HG02623 (cell line): ENCODE data around the gene RTKN2.

Experiments used
- ATAC-seq: cut with Tn5 transposase; IDR thresholded peaks from one replicate; pipeline ENCODE4 v1.9.1; 2021; ENCODE audit warnings: moderate library complexity; ENCODE audit not compliant: unreplicated experiment

RTKN2 gene

GRCh38 chr10:62231371-62231770 lies 37.3 kb downstream of the RTKN2 start:
- ATAC-seq: no peak

- ATAC-seq: no peak
Observed at GRCh38 chr10:62230344-62231121, 38.1 kb downstream of the RTKN2 start.

GRCh38 chr10:62225362-62225761 lies 43.3 kb downstream of the RTKN2 start:
- no peak for ATAC-seq

DNA sequence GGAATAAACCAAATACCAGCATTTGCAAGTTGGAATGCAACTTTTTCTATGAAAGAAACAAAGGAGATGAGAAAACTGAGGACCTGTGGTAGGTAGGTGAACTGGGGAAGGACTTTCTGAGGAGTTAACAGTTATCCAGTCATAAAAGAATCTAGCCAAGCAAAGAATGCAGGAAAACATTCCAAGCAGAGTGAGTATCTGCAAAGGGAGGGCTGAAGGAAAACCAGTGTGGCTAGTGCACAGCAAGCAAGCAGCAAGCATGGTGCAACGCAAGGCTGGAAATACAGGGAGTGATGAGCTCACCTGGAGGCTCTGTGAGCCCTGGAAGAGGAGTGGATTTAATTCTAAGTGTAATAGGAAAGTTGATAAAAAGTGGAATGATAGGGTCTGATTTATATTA lies 44.0 kb downstream of the RTKN2 start:
- ATAC-seq: no peak

DNA sequence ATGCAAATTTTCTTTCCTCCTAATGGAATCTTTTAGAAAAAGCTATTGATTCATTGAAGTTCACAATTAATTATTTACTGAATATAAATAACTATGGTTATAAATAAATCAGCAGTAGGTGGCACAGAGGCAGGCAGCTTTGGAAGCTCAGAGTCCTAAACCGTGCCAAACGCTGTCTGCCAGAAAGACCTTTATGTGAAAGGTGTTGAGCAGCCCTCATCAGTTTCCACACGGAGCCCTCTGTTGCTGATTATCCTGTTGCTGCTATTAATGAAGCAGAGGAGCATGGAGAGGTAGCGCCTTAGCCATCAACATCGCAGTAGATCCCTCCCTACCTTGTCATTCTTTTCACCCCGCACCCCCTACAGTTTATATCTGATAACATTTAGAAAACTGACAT lies 51.0 kb downstream of the RTKN2 start:
- no peak for ATAC-seq

GRCh38 chr10:62214364-62214874 lies 54.2 kb downstream of the RTKN2 start:
- ATAC-seq: no peak

DNA sequence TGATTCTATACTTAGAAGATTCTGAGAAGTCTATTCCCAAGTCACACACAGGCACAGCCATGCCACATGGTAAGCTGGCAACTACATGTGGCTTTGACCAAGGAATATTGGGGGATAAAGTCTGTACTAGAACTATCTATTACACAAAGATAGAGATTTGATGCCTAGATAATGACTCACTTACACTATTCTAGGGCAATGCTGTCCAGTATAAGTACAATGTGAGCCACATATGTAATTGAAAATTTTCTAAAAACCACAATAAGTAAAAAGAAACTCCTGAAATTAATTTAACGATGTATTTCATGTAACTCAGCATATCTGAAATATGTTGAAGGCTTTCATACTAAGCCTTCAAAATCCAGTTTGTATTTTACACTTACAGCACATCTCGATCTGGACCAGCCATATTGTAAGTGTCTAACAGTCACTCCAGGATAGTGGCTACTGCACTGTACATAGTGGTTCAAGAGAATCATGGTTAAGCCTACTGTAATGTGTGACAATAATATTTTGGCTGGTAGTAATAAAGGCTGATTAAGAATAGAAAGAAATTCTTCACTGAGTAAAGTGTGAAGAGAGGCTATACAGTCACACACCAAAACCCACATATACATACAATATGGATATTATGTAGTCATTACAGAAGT lies 62.8 kb downstream of the RTKN2 start:
- ATAC-seq: no peak

- ATAC-seq: peak; percentile 52
Observed at GRCh38 chr10:62199584-62199983, 69.1 kb downstream of the RTKN2 start.

DNA sequence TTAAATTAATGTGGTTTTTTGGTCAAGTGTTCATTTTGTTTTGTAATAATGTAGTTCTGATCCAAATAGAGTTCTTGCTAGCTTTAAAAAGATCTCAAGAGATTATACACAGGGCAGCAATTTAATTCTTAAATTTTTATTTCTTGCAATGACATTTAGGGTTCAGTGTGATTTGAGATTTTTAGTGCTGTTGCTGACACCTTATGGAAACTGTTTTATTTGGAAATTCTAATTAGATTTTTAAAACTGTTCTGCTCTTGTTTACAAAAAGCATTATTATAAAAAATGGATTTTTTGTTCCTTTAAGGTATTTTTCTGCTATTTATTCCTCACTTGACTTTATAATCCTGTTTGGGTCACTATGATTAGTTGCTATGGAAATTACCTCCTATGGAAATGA lies 72.1 kb downstream of the RTKN2 start:
- ATAC-seq: no peak

DNA sequence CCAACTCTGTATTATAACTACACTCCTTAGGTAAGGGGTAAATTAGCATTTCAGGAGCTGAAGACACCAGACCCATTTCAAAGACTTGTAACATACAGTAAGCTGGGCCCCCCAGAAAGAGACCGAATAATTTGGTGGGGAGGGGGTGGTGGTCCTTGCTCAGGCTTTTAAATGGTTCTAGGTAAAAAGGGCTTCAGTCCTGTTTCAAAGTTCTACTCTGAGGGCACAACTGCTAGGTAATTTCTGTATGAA lies 73.0 kb downstream of the RTKN2 start:
- no peak for ATAC-seq

GRCh38 chr10:62194924-62195674 lies 73.5 kb downstream of the RTKN2 start:
- no peak for ATAC-seq

- no peak for ATAC-seq
Observed at GRCh38 chr10:62193479-62193878, 75.2 kb downstream of the RTKN2 start.

DNA sequence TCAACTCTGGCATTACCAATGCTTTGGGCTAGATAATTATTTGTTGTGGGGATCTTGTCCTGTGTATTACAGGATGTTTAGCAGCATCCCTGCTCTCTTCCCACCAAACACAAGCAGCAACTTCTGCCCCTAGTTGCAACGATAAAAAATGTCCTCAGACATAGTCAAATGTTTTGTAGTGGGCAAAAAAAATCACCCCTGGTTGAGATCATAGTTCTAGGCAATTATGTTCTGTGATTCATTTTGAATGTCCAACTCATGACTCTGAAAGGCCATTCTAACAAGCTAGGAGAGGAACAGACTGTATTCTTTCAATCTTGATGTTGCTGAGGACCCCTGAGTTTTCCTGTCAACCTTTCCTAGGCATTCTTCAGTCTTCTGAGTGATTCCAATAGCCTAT lies 79.5 kb downstream of the RTKN2 start:
- ATAC-seq: no peak

DNA sequence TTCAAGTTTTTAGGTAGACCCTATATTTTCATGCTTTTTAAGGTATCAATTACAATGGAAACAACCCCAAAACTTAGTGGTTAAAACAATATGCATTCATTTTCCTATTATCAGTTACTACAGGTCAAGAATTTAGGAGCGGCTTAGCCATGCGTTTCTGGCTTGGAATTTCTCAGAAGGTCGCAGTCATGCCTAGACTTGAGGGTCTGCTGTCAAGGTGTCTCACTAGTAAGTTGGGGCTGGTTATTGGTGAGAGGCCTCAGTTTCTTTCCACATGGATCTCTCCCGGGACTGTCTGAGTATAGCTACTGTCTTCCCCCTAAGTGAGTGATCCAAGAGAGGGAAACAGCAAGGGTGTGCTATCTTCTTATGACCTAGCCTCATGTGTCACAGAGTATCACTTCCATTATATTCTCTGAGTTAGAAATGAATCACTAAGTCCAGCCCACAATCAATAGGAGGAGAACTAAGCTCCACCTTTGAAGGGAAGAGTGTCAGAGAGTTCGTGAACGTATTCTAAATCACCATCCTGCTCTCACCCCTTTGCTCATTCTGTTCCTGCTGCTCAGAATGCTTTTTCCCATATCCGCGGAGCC lies 80.5 kb downstream of the RTKN2 start:
- no peak for ATAC-seq

DNA sequence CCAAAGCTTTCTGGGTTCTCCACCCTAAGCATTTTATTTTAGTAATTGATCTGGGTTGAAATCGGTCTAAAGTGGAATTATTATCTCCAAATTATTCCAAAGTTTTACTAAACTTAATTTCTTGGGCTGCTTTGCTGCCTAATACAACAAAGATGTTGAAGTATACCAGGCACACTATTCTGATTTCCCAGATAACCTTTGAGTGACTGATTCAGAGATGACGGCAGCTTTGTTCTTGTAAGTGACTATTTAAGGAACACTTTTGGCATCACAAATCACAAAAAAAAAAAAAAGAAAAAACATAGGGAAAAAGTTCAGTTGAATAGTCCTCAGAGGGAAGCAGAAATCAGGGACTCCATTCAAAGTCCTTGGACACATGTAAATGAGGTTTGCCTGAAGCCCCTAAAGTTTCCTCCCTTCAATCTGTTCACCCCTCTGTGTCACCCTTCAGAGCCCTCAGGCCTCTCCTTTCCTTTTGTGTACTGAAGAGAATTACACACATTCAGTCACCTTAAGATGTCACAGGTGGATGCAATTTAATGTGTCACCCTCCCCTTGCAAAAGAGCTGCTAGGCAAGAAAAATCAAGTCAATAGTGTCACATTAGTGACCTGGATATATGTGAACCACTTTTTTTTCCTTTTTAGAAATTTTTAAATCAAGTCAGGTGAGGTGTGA lies 81.5 kb downstream of the RTKN2 start:
- no peak for ATAC-seq

DNA sequence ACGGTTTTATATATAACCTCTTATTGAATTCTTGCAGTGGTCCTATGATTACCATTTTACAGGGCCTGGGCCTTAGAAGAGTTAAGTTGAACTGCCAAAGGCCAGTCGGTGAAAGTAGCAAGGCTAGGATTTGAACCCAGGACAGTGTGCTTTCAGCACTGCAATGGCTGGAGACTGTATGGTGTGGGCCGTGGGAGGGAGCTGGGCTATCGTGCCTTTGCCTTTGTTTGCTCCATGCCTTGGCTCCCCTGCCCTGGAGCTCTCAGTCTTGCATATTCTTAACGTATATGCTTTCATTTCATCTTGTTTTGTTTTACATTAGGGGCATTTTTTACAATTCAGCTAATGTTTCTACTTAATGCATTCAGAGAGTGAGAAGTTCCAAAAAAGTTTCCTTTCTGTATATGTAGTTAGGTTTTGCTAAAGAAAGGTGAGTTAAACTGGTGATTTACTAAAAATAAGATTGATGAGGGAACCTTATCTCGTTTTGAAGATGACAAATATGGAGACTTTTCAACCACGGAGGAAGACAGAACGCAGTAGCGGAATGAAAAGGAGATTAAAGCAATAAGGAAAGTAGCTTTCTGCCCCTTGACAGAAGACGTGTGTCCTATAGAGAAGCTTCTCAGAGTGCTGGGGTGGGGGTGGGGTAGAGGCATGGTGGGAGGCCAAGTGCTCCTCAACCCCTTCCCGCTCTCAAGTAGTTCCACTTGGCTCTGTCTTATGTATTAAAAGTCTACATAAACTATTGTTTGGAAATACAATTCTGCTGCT lies 82.5 kb downstream of the RTKN2 start:
- no peak for ATAC-seq

GRCh38 chr10:62183857-62184795 lies 84.5 kb downstream of the RTKN2 start:
- no peak for ATAC-seq

GRCh38 chr10:62183442-62183841 lies 85.2 kb downstream of the RTKN2 start:
- ATAC-seq: peak; percentile 68

DNA sequence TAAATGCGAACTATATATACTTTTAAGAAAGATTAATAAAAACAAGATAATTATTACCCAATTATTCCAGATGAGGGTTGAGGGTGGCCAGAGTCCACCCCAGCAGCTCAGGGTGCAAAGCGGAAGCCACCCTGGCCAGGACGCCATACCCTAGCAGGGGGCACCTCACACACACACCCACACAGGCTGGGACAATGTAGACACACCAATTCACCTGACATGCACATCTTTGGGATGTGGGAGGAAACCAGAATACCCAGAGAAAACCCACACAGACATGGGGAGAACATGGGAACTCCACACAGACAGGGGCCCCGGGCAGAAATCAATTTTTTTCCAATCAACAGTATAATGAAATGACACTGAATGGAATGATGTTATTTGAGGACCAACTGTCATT lies 86.0 kb downstream of the RTKN2 start:
- no peak for ATAC-seq
